NCI-H187 treated with DMSO at 0.1 percent for 48 hours (cell line): Measurements from ENCODE around the gene PRKAG2.

Experiments used
- DNase-seq: peaks from one replicate; lab custom pipeline; 2025; lab: John Stamatoyannopoulos, UW

Gene PRKAG2

DNA sequence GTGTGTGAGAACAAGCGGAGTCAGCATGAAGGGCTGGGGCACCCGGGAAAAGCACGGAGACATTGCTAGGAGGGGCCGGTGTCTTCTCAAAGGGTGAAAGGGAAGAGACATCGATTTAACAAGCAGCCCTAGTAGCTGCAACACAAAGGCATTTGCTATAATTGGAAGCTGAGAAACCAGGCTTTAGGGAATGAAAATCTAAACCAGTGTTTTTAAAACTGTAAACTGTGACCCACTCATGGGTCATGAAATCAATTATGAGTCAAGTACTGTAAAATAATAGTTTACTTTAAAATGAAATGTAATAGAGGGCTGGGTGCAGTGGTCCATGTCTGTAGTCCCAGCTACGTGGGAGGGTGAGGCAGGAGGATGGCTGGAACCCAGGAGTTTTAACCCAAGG lies 228.5 kb downstream of the PRKAG2 start:
- no peak for DNase-seq

GRCh38 chr7:151647874-151648273 lies 229.0 kb downstream of the PRKAG2 start:
- no peak for DNase-seq

GRCh38 chr7:151647006-151647405 lies 229.9 kb downstream of the PRKAG2 start:
- DNase-seq = no peak

GRCh38 chr7:151645311-151645710 lies 231.6 kb downstream of the PRKAG2 start:
- DNase-seq = no peak

DNA sequence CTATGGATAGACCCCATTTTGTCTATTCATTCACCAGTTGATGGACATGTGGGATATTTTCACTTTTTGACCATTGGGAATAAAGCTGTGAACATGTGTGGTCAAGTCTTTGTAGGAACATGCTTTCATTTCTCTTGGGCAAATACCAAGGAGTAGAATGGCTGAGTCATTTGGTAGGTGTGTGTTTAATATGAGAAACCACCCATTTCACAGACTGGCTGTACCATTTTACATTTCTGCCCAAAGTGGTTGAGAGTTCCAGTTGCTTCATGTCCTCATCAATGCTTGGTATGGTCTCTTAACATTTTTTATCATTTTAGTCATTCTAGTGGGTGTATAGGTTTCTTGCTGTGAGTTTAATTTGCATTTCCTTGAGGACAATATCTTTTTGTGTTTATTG lies 232.4 kb downstream of the PRKAG2 start:
- DNase-seq = no peak

GRCh38 chr7:151642746-151643145 lies 234.2 kb downstream of the PRKAG2 start:
- DNase-seq = no peak

DNA sequence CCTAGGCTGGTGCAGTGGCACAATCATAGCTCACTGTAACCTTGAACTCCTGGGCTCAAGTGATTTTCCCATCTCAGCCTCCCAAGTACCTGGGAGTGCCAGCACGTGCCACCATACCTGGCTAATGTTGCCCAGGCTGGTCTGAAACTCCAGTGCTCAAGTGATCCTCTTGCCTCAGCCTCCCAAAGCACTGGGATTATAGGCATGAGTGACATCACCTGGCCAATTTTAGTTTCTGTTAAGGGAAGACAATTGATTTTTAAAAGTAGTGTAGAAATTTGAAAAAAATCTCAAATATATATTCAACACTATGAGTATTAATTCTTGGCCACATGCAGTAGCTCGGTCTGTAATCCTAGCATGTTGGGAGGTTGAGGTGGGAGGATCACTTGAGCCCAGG lies 235.3 kb downstream of the PRKAG2 start:
- no peak for DNase-seq

GRCh38 chr7:151637781-151638261 lies 239.1 kb downstream of the PRKAG2 start:
- DNase-seq = no peak

GRCh38 chr7:151634643-151635042 lies 242.3 kb downstream of the PRKAG2 start:
- no peak for DNase-seq

- no peak for DNase-seq
Measured at GRCh38 chr7:151633516-151633812, 243.5 kb downstream of the PRKAG2 start.

- DNase-seq = no peak
Measured at GRCh38 chr7:151632750-151633515, 244.0 kb downstream of the PRKAG2 start.

GRCh38 chr7:151631953-151632749 lies 244.8 kb downstream of the PRKAG2 start:
- DNase-seq = peak; percentile 59

DNA sequence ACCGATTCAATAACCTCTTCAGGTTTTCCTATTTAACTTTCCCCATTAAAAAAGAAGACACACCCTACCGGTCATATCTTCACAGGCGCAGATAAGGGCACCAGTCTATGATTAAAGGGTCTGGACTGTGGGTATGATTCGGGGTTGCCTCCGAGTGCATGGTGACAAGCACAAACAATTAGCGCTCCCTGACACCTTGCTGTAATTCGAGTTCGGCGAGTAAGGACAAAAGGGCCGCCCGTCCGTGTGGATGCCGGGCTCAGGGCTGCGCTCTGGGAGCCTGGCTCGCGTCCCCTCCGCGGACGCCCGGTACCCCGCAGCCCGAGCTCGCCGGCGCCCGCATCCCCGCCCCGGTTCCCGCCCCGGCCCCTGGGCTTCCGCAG lies 245.4 kb downstream of the PRKAG2 start:
- DNase-seq = no peak

GRCh38 chr7:151630851-151631569 lies 245.9 kb downstream of the PRKAG2 start:
- no peak for DNase-seq

DNA sequence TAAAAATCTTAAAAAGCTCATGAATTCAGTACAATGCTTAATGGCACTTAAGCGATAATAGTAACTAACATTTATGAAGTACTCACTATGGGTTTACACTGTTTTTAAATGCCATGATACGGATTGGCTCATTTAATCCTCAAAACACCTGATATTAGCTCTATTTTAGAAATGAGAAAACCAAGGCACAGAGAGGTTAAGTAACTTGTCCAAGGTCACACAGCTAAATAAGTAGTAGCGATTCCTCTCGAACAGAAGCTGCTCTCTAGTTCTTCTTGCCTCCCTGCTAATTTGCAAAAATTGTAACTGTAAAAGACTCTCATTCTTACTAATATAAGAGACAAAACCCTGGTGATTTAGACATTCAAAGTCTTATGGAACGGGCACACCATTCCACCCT lies 246.6 kb downstream of the PRKAG2 start:
- DNase-seq = no peak

- DNase-seq = no peak
Measured at GRCh38 chr7:151629713-151630272, 247.1 kb downstream of the PRKAG2 start.

- no peak for DNase-seq
Measured at GRCh38 chr7:151628846-151629604, 247.9 kb downstream of the PRKAG2 start.

DNA sequence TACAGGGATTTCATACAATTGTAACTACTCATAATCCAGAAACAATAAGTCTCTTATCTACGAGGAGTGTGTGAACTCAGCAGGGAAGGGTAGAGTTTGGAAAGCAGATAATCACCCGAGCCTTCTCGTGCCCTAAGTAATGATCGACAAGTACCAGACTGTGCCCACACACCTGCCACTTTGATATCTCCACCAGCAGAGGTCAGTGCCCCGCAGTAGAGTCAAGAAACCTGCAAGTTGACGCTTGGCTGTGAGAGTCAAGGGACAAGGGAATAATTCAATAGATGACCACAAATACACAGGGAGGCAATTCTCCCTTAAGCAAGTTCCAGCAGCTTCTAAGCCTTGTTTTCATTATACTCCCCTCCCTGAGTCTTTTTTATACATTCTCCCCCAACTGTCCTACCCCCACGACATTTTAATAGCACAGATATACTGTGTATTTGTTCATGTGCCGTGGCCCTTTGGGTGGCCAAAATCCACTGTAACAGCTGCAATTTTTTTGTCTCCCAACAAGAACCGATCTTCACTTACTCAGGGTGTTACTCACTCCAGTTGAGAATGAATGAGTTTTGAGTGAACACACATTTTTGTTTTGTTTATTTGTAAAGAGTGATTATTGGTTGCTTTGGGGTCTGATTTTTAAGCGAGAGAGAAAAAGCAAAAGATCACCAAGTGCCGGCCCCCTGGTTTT lies 250.3 kb downstream of the PRKAG2 start:
- DNase-seq = no peak

- no peak for DNase-seq
Measured at GRCh38 chr7:151625606-151626005, 251.3 kb downstream of the PRKAG2 start.

- DNase-seq = no peak
Measured at GRCh38 chr7:151624246-151624928, 252.5 kb downstream of the PRKAG2 start.

- no peak for DNase-seq
Measured at GRCh38 chr7:151623766-151624165, 253.1 kb downstream of the PRKAG2 start.
